Right lobe of liver (tissue), 6 donors: ENCODE measurements around the gene AHR. TPM values are rescaled to one million over a fixed set of nuclear protein-coding genes. Genes with fewer than 3 reads are reported as not detected.

Experiments used
- ATAC-seq, 4 donors: fragments of 200-7000 bp; cut with Tn5 transposase; one replicate each; pipeline ENCODE4 v1.9.1; 2020; ENCODE audit warnings: mild to moderate bottlenecking in 4 of 4, moderate library complexity in 4 of 4
- DNase-seq, 3 donors: peaks; one replicate each; pipeline ENCODE4 v3.0.0-alpha.2; 2020
- H3K27ac ChIP-seq, 3 donors: fragments of 200-600 bp; one replicate each; pipeline ENCODE4 v1.8.0; 2022
- H3K27me3 ChIP-seq, 2 donors: fragments of 200-600 bp; one replicate each; pipeline ENCODE4 v1.8.0; 2022
- H3K36me3 ChIP-seq, 4 donors: fragments of 200-600 bp; sonication (generic) in 1 of 4; one replicate each; pipeline versions ENCODE4 v1.5.1 to v1.8.0; 2017 to 2022; ENCODE audit warnings: control low read depth in 1 of 4
- H3K4me1 ChIP-seq, 4 donors: fragments of 200-600 bp; sonication (generic) in 1 of 4; one replicate each; pipeline versions ENCODE4 v1.5.1 to v1.8.0; 2017 to 2022; ENCODE audit warnings: control low read depth in 1 of 4
- H3K4me3 ChIP-seq, 3 donors: fragments of 200-600 bp; one replicate each; pipeline ENCODE4 v1.8.0; 2022
- H3K9me3 ChIP-seq, 4 donors: fragments of 200-600 bp; sonication (generic) in 1 of 4; one replicate each; pipeline versions ENCODE4 v1.5.1 to v1.8.0; 2017 to 2022; ENCODE audit warnings: control low read depth in 1 of 4
- POLR2A ChIP-seq: fragments of 450-650 bp; IDR thresholded peaks from one replicate; pipeline ENCODE4 v1.6.1; 2017; ENCODE audit warnings: antibody characterized with exemption, mild to moderate bottlenecking
- WGBS: methylation state at CpG from one replicate; pipeline ENCODE4 v1.1.6; 2018; ENCODE audit warnings: low coverage, low lambda C conversion rate; ENCODE audit not compliant: insufficient coverage; ENCODE audit errors: missing lambda C conversion rate; 5-methylcytosine and 5-hydroxymethylcytosine counted together
- intact Hi-C, 2 donors: fragments of 100-400 bp; cut with DNase I; formaldehyde crosslinking; loops; one replicate each; pipeline versions ENCODE4 v1.11.2 to v1.14.1; 2022
- total RNA-seq, 6 experiments: library from RNA; depleted of rRNA in 2 of 6; stranded (reverse); fragments of >200 nt in 2 of 6; fragmentation: NEBNext Ultra II Directional in 3 of 6; extraction: Animal tissue kit (Norgen Biotek cat#: 25700) in 3 of 6; gene quantifications; one replicate each; pipeline versions ENCODE4 v1.1.0 to v1.2.4, GENCODE V29; 2016 to 2023
- TF ChIP-seq, protein P1 (sequence below), 4 donors: fragments of 200-600 bp in 3 of 4; fragments of 450-650 bp in 1 of 4; IDR thresholded peaks; one replicate each; pipeline versions ENCODE4 v1.5.1 to v1.8.0; 2016 to 2022; ENCODE audit warnings: antibody characterized with exemption in 4 of 4, mild to moderate bottlenecking in 2 of 4
- donor health status: DM: no; HTN: yes; CAD: no.
- donor health status: DM: no; HTN: no; CAD: no.
- donor health status: DM: no; HTN: no; CAD: no.
- donor health status: DM: no; HTN: yes; CAD: no.
- donor health status: DM: no; HTN: yes; CAD: no.

Gene AHR
- total RNA-seq, 6 experiments from 2014 or later = 31.2 to 67.9 (median 41.0) TPM

DNA sequence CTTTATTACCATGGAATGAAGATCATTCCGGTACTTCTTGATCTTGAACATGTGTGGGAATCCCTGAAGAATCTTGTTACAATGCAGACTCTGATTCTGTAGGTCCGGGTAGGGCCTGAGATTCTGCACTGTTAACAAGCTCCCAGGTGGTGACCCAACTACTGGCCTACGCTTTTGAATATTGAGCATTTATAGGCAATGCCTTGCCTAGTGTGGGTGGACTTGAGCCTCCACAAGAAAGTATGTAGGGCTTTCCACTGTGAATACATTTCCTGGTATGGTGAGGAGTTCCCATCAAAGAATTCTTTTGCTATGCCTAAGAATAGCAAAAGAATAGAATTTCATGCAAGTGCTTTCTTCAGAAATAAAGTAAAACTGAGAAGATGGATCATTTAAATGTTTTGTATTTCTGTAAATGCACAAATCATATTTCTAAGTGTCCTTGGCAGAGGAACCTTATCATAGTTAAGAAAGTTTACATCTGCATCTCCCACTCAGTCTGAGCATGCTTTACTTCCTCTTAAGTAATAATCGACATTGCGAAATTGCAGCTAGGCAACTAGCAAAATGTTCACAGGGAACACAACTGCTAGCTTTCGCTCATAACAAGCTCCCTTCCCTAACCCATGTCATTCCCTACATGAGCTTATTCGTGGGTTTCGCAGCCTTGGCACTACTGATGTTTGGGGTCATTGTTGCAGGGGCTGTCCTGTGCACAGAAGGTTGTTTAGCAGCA, 71.4 kb downstream of the AHR start:
- ATAC-seq = peak; percentile 62 to 90 (median 88)
- H3K9me3 ChIP-seq = no peaks in the 10 kb centered on the region
- 54% methylated on average over 6 of the region's 8 CpGs for WGBS
- H3K27ac ChIP-seq = no peak overlapping the region
- no peak for DNase-seq
- TF ChIP-seq, protein P1, sequence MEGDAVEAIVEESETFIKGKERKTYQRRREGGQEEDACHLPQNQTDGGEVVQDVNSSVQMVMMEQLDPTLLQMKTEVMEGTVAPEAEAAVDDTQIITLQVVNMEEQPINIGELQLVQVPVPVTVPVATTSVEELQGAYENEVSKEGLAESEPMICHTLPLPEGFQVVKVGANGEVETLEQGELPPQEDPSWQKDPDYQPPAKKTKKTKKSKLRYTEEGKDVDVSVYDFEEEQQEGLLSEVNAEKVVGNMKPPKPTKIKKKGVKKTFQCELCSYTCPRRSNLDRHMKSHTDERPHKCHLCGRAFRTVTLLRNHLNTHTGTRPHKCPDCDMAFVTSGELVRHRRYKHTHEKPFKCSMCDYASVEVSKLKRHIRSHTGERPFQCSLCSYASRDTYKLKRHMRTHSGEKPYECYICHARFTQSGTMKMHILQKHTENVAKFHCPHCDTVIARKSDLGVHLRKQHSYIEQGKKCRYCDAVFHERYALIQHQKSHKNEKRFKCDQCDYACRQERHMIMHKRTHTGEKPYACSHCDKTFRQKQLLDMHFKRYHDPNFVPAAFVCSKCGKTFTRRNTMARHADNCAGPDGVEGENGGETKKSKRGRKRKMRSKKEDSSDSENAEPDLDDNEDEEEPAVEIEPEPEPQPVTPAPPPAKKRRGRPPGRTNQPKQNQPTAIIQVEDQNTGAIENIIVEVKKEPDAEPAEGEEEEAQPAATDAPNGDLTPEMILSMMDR (IDR thresholded peaks at IDR 0.05) = no peak
- TF ChIP-seq POLR2A = no peak
- intact Hi-C loops = no loop called here
- H3K36me3 ChIP-seq = no peaks in the 10 kb centered on the region
- no peaks in the 10 kb centered on the region for H3K27me3 ChIP-seq
- H3K4me3 ChIP-seq = no peak overlapping the region
- H3K4me1 ChIP-seq = peaks cover 0 to 7% (median 0%) of the 10 kb centered on the region in 4 donors

DNA sequence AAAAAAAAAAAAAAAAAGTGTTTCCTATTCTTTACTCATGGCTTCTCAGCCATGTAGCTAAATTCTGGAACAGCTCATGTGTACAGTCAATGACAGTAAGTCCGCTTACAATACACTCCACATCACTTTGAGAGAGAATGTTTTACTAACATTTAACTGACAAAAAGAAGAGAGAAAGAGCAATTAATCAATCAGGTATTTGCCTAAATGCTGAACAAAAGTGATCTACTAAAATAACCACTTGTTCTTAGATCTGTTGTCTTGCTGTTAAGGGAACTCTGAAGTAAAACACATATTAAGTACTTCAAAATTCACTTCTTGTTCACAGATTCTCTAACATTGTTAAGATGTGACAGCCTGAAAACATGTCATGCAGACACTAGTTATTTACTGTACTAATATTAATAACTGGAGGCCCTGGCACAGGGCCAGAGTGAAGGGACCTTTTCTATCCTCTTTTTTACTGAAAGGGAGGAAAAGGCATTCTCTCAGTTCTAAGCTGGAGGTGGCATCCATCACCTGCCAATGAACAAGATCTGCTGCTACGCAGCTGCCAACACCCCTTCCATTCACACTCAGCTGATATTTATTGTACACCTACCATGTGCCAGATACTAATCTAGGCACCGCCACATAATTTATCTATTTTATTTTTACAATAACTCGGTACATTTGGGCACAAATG, 72.6 kb downstream of the AHR start:
- Histone ChIP-seq H3K4me3 (no peak overlapping the region), H3K9me3 (no peaks in the 10 kb centered on the region), H3K27ac (no peak overlapping the region), H3K36me3 (no peaks in the 10 kb centered on the region), H3K4me1 (peaks cover 0 to 7% (median 0%) of the 10 kb centered on the region in 4 donors), H3K27me3 (no peaks in the 10 kb centered on the region)
- no peak for ATAC-seq
- WGBS = 92% methylated on average over 4 of the region's 4 CpGs
- intact Hi-C loops = no loop called here
- DNase-seq = no peak
- TF ChIP-seq, protein P1 (IDR thresholded peaks at IDR 0.05) = no peak
- no peak for TF ChIP-seq POLR2A

DNA sequence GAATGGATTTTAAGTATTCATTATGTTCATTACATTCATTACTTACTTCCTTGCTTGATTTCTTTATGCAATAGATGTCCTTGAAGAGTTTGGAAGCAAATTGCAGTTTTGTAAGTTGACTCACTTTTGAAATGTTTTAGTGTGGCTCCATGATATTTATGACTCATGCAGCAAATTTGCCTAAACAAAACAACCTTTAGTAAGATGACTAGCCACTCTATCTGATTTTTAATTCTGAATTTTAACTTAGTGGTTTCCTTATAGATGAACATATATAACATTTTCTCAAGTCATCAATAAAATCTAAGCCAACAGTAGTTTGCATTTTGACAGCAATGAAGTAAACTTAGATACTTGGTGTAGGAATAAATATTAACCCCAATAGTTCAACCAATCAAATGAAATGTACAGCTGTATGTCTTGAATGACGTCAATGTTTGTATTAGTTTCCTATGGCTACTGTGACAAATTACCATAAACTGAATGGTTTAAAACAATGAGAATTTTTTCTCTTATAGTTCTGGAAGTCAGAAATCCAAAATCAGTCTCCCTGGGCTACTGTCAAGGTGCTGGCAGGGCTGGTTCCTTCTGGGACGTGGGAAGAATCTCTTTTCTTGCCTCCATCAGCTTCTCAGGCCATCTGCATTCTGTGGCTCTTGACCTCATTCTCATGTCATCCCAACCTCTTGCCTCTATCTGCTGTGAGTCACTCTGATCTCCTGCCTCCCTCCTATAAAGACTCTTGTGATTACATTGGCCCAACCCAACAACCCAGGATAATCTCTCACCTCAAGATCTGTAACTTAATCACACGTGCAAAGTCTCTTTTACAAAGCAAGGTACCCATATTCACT, 73.4 kb downstream of the AHR start:
- WGBS = 77% methylated on average over 3 of the region's 3 CpGs
- no peaks in the 10 kb centered on the region for H3K36me3 ChIP-seq
- no peak for TF ChIP-seq POLR2A
- TF ChIP-seq, protein P1 (IDR thresholded peaks at IDR 0.05) = no peak
- no peaks in the 10 kb centered on the region for H3K27me3 ChIP-seq
- DNase-seq (no peak), ATAC-seq (peak in 1 of 4 donors; percentile 34)
- H3K4me1 ChIP-seq = peaks cover 0 to 7% (median 0%) of the 10 kb centered on the region in 4 donors
- H3K9me3 ChIP-seq = no peaks in the 10 kb centered on the region
- intact Hi-C loops = no loop called here
- no peak overlapping the region for H3K27ac ChIP-seq
- H3K4me3 ChIP-seq = no peak overlapping the region

DNA sequence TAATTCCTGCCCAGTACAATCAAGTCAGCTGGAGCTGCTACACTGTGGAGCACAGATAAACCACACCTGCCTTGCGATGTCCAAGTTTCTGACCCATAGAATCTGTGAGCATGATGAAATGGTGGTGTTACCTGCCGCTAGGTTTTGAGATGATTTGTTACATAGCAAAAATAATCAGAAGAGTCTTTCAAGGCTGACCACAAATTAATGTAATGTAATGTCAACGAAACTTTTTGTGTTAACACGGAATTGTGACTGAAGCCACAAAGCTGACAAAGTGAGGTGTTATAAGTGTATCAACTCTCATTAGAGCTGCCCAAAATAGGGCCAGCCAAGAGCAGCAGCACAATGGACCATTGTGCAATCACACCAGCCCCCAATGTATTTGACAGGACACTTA, 75.7 kb downstream of the AHR start:
- Histone ChIP-seq H3K9me3 (no peaks in the 10 kb centered on the region), H3K4me3 (no peak overlapping the region), H3K36me3 (no peaks in the 10 kb centered on the region), H3K4me1 (peaks cover 0 to 7% (median 0%) of the 10 kb centered on the region in 4 donors), H3K27me3 (no peaks in the 10 kb centered on the region), H3K27ac (no peak overlapping the region)
- TF ChIP-seq, protein P1 (IDR thresholded peaks at IDR 0.05) = no peak
- TF ChIP-seq POLR2A = no peak
- intact Hi-C loops = no loop called here
- DNase-seq (no peak), ATAC-seq (no peak)
- 94% methylated on average over 2 of the region's 4 CpGs for WGBS
